ENCODE data around the gene ZC3H4.
A peak's percentile ranks its signal among the peaks of the same experiment; 100 is the strongest.

Gene ZC3H4

GRCh38 chr19:47133021-47133471 lies 19.5 kb upstream of the ZC3H4 start:
- no peak for DNase-seq (ENCODE audit: low spot score)

GRCh38 chr19:47132194-47132852 lies 18.7 kb upstream of the ZC3H4 start:
- DNase-seq (ENCODE audit: low spot score), result no peak

- DNase-seq (ENCODE audit: low spot score), result peak; percentile 98
These were observed 17.1 kb upstream of the ZC3H4 start, which contains the start of gene SAE1 for GRCh38 chr19:47130589-47131227. Gene SAE1 (plus strand): TSS chr19:47130835. CDS start chr19:47130931, 96 bp downstream.

- DNase-seq (ENCODE audit: low spot score), result no peak
These were observed 16.6 kb upstream of the ZC3H4 start for GRCh38 chr19:47130120-47130588.

GRCh38 chr19:47129579-47129978 lies 16.0 kb upstream of the ZC3H4 start:
- DNase-seq (ENCODE audit: low spot score), result no peak

- DNase-seq (ENCODE audit: low spot score), result no peak
These were observed 12.0 kb upstream of the ZC3H4 start for GRCh38 chr19:47125669-47125938.

GRCh38 chr19:47124937-47125668 lies 11.5 kb upstream of the ZC3H4 start:
- peak; percentile 67 for DNase-seq (ENCODE audit: low spot score)

- no peak for DNase-seq (ENCODE audit: low spot score)
These were observed 9.8 kb upstream of the ZC3H4 start for GRCh38 chr19:47123406-47123805.

GRCh38 chr19:47122359-47123335 lies 9.1 kb upstream of the ZC3H4 start:
- no peak for DNase-seq (ENCODE audit: low spot score)

- no peak for DNase-seq (ENCODE audit: low spot score)
These were observed 7.0 kb upstream of the ZC3H4 start for GRCh38 chr19:47120470-47121067.

- no peak for DNase-seq (ENCODE audit: low spot score)
These were observed 475 bp upstream of the ZC3H4 start for GRCh38 chr19:47113850-47114651.

GRCh38 chr19:47112166-47112996 lies 1.2 kb downstream of the ZC3H4 start:
- peak; percentile 90 for DNase-seq (ENCODE audit: low spot score)

GRCh38 chr19:47111682-47112165 lies 1.9 kb downstream of the ZC3H4 start:
- no peak for DNase-seq (ENCODE audit: low spot score)

GRCh38 chr19:47111006-47111621 lies 2.5 kb downstream of the ZC3H4 start:
- DNase-seq (ENCODE audit: low spot score), result peak; percentile 59

GRCh38 chr19:47110521-47111005 lies 3.0 kb downstream of the ZC3H4 start:
- DNase-seq (ENCODE audit: low spot score), result peak; percentile 51

GRCh38 chr19:47109541-47110375 lies 3.8 kb downstream of the ZC3H4 start:
- DNase-seq (ENCODE audit: low spot score), result peak; percentile 88

GRCh38 chr19:47109177-47109540 lies 4.4 kb downstream of the ZC3H4 start:
- no peak for DNase-seq (ENCODE audit: low spot score)

All from activated CD4-positive, alpha-beta T cell treated with anti-CD3 and anti-CD28 coated beads, Interleukin-2, Interleukin-4, amounts not matched to agents 100 ng/mL and 50 ng/mL, durations not matched to agents 16 hours and 8 hours (primary cell).